Natural killer cell (primary cell): ENCODE data around the gene CAPS. TPM values are rescaled to one million over a fixed set of nuclear protein-coding genes. Genes with fewer than 3 reads are reported as not detected.

ENCODE experiments used
- ATAC-seq, 3 donors: fragments of 150-1000 bp in 2 of 3; fragments of 200-7000 bp in 1 of 3; cut with Tn5 transposase; 1 replicate in 1 of 3; 2 replicates in 2 of 3; pipeline ENCODE4 v1.10.0; 2021; ENCODE audit warnings: mild to moderate bottlenecking in 2 of 3, moderate library complexity in 2 of 3
- DNase-seq, 2 donors: peaks; one replicate each; pipeline versions ENCODE4 v3.0.0 to v3.0.0-alpha.2; 2013 to 2021; ENCODE audit warnings: mixed read lengths in 1 of 2
- H3K27ac ChIP-seq: one replicate; pipeline ENCODE4 v1.5.1; 2013; ENCODE audit warnings: mild to moderate bottlenecking, low read length
- H3K27me3 ChIP-seq: one replicate; pipeline ENCODE4 v1.6.1; 2013; ENCODE audit warnings: low read length; ENCODE audit not compliant: control insufficient read depth, insufficient read depth
- H3K36me3 ChIP-seq: one replicate; pipeline ENCODE4 v1.6.1; 2013; ENCODE audit warnings: low read length; ENCODE audit not compliant: control insufficient read depth, insufficient read depth
- H3K4me1 ChIP-seq: one replicate; pipeline ENCODE4 v1.6.1; 2013; ENCODE audit warnings: low read length; ENCODE audit not compliant: control insufficient read depth, insufficient read depth
- H3K4me3 ChIP-seq: one replicate; pipeline ENCODE4 v1.5.1; 2013; ENCODE audit warnings: low read length
- H3K9me3 ChIP-seq: one replicate; pipeline ENCODE4 v1.6.1; 2013; ENCODE audit warnings: low read length; ENCODE audit not compliant: control insufficient read depth, insufficient read depth
- H3K27ac Mint-ChIP-seq, 2 donors: one replicate each; pipeline ENCODE4 v1.8.0; 2022; ENCODE audit warnings: mild to moderate bottlenecking in 2 of 2, mixed read lengths in 2 of 2, moderate library complexity in 1 of 2
- H3K27me3 Mint-ChIP-seq, 2 donors: one replicate each; pipeline ENCODE4 v1.8.0; 2022; ENCODE audit warnings: low read depth in 2 of 2, mixed read lengths in 2 of 2
- H3K36me3 Mint-ChIP-seq: one replicate; pipeline ENCODE4 v1.8.0; 2022; ENCODE audit warnings: mixed read lengths
- H3K4me1 Mint-ChIP-seq, 2 donors: one replicate each; pipeline ENCODE4 v1.8.0; 2022; ENCODE audit warnings: mixed read lengths in 2 of 2
- H3K4me3 Mint-ChIP-seq: one replicate; pipeline ENCODE4 v1.8.0; 2022; ENCODE audit warnings: mild to moderate bottlenecking, moderate library complexity, mixed read lengths
- H3K9me3 Mint-ChIP-seq, 2 donors: one replicate each; pipeline ENCODE4 v1.8.0; 2022; ENCODE audit warnings: mixed read lengths in 2 of 2
- WGBS: methylation state at CpG from one replicate; pipeline ENCODE4 v1.1.7; 2013; ENCODE audit warnings: missing lambda C conversion rate; ENCODE audit not compliant: insufficient coverage; 5-methylcytosine and 5-hydroxymethylcytosine counted together
- intact Hi-C: fragments of 100-400 bp; cut with micrococcal nuclease; formaldehyde crosslinking; loops from one replicate; pipeline ENCODE4 v1.14.2; 2022
- total RNA-seq, 4 donors: library from RNA; stranded (reverse); fragments of 120-200 nt in 1 of 4; gene quantifications; one replicate each; pipeline versions ENCODE4 v1.2.3 to v1.2.4, GENCODE V29; 2013 to 2022
- TF ChIP-seq, protein P1 (sequence below): fragments of 200-600 bp; IDR thresholded peaks from one replicate; pipeline ENCODE4 v1.8.0; 2022; ENCODE audit warnings: antibody characterized with exemption

The CAPS gene
- total RNA-seq, 3 donors from 2014 or later (not counting 1 experiment from before 2014, with no cell fraction given): 34.0 to 41.6 (median 38.3) TPM

DNA sequence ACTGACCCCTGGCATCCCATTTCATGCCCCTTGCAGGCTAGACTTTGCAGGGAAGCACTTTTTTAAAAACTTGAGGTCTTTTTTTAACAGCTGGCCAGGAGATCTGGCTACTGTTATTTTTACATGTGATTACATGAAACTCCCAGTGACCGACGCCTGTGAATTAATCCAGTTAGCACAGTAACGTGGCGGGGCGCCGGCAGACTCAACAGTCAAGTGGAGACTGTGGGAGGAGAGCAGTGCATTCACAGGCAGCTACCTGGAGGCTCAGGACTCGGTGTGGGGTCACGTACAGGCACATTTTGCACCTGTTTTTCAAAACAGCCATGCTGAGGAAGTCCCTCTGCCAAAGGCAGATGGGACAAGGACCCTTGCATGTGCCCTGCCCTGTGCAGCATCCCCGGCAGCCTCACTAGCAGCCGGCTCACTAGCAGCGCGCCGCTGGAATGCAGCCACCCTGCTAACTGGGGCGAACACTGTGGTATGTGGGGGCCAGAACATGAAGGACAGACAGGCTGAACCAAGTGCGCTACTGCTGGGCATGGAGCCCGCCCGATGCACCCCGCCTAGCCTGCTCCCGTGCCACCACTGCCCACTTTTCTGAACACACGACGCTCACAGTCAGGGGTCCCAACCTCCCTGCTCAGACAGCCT is 18.7 kb downstream of the CAPS start:
- Histone ChIP-seq H3K36me3 (peaks cover 73% of the 10 kb centered on the region), H3K27ac (no peak overlapping the region), H3K4me1 (no peaks in the 10 kb centered on the region), H3K27me3 (no peaks in the 10 kb centered on the region), H3K9me3 (no peaks in the 10 kb centered on the region), H3K4me3 (no peak overlapping the region)
- 98% methylated on average over 21 of the region's 21 CpGs for WGBS
- H3K9me3 Mint-ChIP-seq: no peaks in the 10 kb centered on the region
- H3K4me3 Mint-ChIP-seq: no peak overlapping the region
- H3K4me1 Mint-ChIP-seq: peaks cover 4 to 7% of the 10 kb centered on the region in 2 donors
- DNase-seq (no peak), ATAC-seq (no peak)
- peaks cover 13% of the 10 kb centered on the region for H3K36me3 Mint-ChIP-seq
- H3K27ac Mint-ChIP-seq: no peak overlapping the region
- intact Hi-C loops: no loop called here
- TF ChIP-seq, protein P1, sequence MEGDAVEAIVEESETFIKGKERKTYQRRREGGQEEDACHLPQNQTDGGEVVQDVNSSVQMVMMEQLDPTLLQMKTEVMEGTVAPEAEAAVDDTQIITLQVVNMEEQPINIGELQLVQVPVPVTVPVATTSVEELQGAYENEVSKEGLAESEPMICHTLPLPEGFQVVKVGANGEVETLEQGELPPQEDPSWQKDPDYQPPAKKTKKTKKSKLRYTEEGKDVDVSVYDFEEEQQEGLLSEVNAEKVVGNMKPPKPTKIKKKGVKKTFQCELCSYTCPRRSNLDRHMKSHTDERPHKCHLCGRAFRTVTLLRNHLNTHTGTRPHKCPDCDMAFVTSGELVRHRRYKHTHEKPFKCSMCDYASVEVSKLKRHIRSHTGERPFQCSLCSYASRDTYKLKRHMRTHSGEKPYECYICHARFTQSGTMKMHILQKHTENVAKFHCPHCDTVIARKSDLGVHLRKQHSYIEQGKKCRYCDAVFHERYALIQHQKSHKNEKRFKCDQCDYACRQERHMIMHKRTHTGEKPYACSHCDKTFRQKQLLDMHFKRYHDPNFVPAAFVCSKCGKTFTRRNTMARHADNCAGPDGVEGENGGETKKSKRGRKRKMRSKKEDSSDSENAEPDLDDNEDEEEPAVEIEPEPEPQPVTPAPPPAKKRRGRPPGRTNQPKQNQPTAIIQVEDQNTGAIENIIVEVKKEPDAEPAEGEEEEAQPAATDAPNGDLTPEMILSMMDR: no peak
- H3K27me3 Mint-ChIP-seq: no peaks in the 10 kb centered on the region

DNA sequence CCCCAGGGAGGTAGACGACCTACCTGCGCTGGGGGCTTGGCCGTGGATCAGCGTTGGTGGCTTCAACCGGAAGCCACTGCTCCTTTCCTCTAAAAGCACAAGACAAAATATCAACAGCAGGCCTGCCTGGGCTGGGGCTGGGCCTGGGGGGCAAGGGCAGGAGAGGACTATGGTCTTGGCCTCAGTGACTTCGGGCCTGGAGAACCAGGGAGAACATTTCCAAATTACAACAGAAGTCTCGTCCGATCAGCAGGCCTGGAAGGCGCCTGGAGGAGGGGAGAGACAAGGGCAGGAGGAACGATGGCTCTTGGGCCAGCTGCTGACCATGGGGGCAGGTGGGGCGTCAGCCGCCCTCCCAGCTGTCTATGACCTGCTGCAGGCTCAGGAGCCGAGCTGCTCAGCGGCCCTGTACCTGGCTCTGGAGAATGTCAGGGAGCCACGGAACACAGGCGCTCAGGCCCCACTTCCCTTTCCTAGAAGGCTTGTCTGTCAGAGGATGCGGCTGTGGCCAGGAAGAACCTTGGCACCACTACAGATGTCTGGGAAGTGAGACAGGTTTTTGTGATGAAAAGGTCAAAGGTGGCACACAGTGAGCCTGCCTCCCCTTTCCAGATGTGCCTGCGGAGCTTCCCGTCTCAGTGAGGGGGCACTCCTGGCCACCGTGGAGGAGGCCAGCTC is 19.5 kb downstream of the CAPS start:
- TF ChIP-seq, protein P1: no peak
- Histone ChIP-seq H3K27me3 (no peaks in the 10 kb centered on the region), H3K4me3 (no peak overlapping the region), H3K27ac (no peak overlapping the region), H3K36me3 (peaks cover 65% of the 10 kb centered on the region), H3K9me3 (no peaks in the 10 kb centered on the region), H3K4me1 (no peaks in the 10 kb centered on the region)
- Mint-ChIP-seq H3K9me3 (no peaks in the 10 kb centered on the region), H3K27ac (no peak overlapping the region), H3K4me3 (no peak overlapping the region), H3K27me3 (no peaks in the 10 kb centered on the region), H3K4me1 (peaks cover 4 to 7% of the 10 kb centered on the region in 2 donors), H3K36me3 (peaks cover 5% of the 10 kb centered on the region)
- ATAC-seq (no peak), DNase-seq (no peak)
- 97% methylated on average over 20 of the region's 20 CpGs for WGBS
- intact Hi-C loops: no loop called here

DNA sequence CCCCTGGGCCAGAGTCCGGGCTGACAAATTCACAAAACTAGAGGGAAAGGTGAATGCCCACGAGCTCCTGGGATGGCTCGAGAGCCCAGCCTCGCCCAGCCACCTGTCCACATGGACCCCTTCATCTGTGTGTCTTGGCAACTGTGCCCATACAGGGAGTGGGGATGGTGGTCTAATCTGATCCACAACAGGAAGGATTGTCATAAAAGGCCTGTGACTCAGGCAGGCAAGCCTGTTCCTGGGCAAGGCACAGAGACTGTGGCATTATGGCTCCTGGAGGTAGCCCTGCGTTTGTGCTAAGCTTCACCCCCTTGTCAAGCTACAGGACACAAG is 20.0 kb downstream of the CAPS start:
- no peak for ATAC-seq
- Mint-ChIP-seq H3K4me1 (peaks cover 4 to 7% of the 10 kb centered on the region in 2 donors), H3K9me3 (no peaks in the 10 kb centered on the region), H3K4me3 (no peak overlapping the region), H3K27ac (no peak overlapping the region), H3K36me3 (no peaks in the 10 kb centered on the region), H3K27me3 (no peaks in the 10 kb centered on the region)
- Histone ChIP-seq H3K27me3 (no peaks in the 10 kb centered on the region), H3K27ac (no peak overlapping the region), H3K4me3 (no peak overlapping the region), H3K36me3 (peaks cover 61% of the 10 kb centered on the region), H3K4me1 (no peaks in the 10 kb centered on the region), H3K9me3 (no peaks in the 10 kb centered on the region)
- intact Hi-C loops: no loop called here
- DNase-seq: no peak
- WGBS: 94% methylated on average over 5 of the region's 5 CpGs
- TF ChIP-seq, protein P1: no peak
